T-helper 2 cell treated with Interferon-gamma antibody and Interleukin-4, amounts not matched to agents 5 μg/mL and 100 μg/mL, for 36 hours (primary cell): Measurements from ENCODE around the gene RAP2C.
"Not testable (repeated sequence)": the region's sequence is repeated elsewhere in the genome, so short reads cannot be mapped to it uniquely, and the experiment has no call there.

Source experiments
- DNase-seq: peaks from one replicate; pipeline ENCODE4 v3.0.0; 2021; ENCODE audit warnings: low spot score
- H3K27ac Mint-ChIP-seq: one replicate; pipeline ENCODE4 v1.8.0; 2021; ENCODE audit warnings: mild to moderate bottlenecking, mixed read lengths
- H3K27me3 Mint-ChIP-seq: one replicate; pipeline ENCODE4 v1.8.0; 2021; ENCODE audit warnings: low read depth, mixed read lengths
- H3K36me3 Mint-ChIP-seq: one replicate; pipeline ENCODE4 v1.8.0; 2021; ENCODE audit warnings: low read depth, mixed read lengths
- H3K4me1 Mint-ChIP-seq: one replicate; pipeline ENCODE4 v1.8.0; 2021; ENCODE audit warnings: low read depth, mixed read lengths
- H3K4me3 Mint-ChIP-seq: one replicate; pipeline ENCODE4 v1.8.0; 2022; ENCODE audit warnings: mild to moderate bottlenecking, moderate library complexity, mixed read lengths
- H3K9me3 Mint-ChIP-seq: one replicate; pipeline ENCODE4 v1.8.0; 2021; ENCODE audit warnings: mixed read lengths

The RAP2C gene

GRCh38 chrX:132181364-132181763, 37.9 kb downstream of the RAP2C start:
- Mint-ChIP-seq H3K27me3 (peaks cover 2% of the 10 kb centered on the region), H3K36me3 (no peaks in the 10 kb centered on the region), H3K4me3 (no peak overlapping the region), H3K4me1 (no peaks in the 10 kb centered on the region), H3K9me3 (no peaks in the 10 kb centered on the region), H3K27ac (no peak overlapping the region)
- no peak for DNase-seq

GRCh38 chrX:132180929-132181328, 38.3 kb downstream of the RAP2C start:
- DNase-seq = no peak
- Mint-ChIP-seq H3K27ac (no peak overlapping the region), H3K36me3 (no peaks in the 10 kb centered on the region), H3K4me3 (no peak overlapping the region), H3K27me3 (peaks cover 2% of the 10 kb centered on the region), H3K4me1 (no peaks in the 10 kb centered on the region), H3K9me3 (no peaks in the 10 kb centered on the region)

- Mint-ChIP-seq H3K4me1 (no peaks in the 10 kb centered on the region), H3K27me3 (peaks cover 6% of the 10 kb centered on the region), H3K27ac (no peak overlapping the region), H3K9me3 (no peaks in the 10 kb centered on the region), H3K4me3 (no peak overlapping the region), H3K36me3 (no peaks in the 10 kb centered on the region)
- no peak for DNase-seq
Measured at GRCh38 chrX:132173647-132174046, 45.6 kb downstream of the RAP2C start.

GRCh38 chrX:132171881-132172280, 47.4 kb downstream of the RAP2C start:
- Mint-ChIP-seq H3K27ac (no peak overlapping the region), H3K4me1 (no peaks in the 10 kb centered on the region), H3K27me3 (peaks cover 10% of the 10 kb centered on the region), H3K36me3 (no peaks in the 10 kb centered on the region), H3K9me3 (no peaks in the 10 kb centered on the region), H3K4me3 (no peak overlapping the region)
- no peak for DNase-seq

- Mint-ChIP-seq H3K4me1 (no peaks in the 10 kb centered on the region), H3K36me3 (no peaks in the 10 kb centered on the region), H3K27ac (no peak overlapping the region), H3K9me3 (no peaks in the 10 kb centered on the region), H3K27me3 (peaks cover 11% of the 10 kb centered on the region), H3K4me3 (no peak overlapping the region)
- DNase-seq = no peak
Measured at GRCh38 chrX:132171478-132171877, 47.8 kb downstream of the RAP2C start.

- DNase-seq = no peak
- no peak overlapping the region for H3K27ac Mint-ChIP-seq
- peaks cover 11% of the 10 kb centered on the region for H3K27me3 Mint-ChIP-seq
- no peaks in the 10 kb centered on the region for H3K36me3 Mint-ChIP-seq
- no peak overlapping the region for H3K4me3 Mint-ChIP-seq
- H3K9me3 Mint-ChIP-seq = no peaks in the 10 kb centered on the region
- H3K4me1 Mint-ChIP-seq = no peaks in the 10 kb centered on the region
Measured at GRCh38 chrX:132169554-132169953, 49.7 kb downstream of the RAP2C start.

GRCh38 chrX:132165651-132166050, 53.6 kb downstream of the RAP2C start:
- H3K36me3 Mint-ChIP-seq = no peaks in the 10 kb centered on the region
- H3K4me3 Mint-ChIP-seq = no peak overlapping the region
- H3K4me1 Mint-ChIP-seq = no peaks in the 10 kb centered on the region
- peaks cover 11% of the 10 kb centered on the region for H3K27me3 Mint-ChIP-seq
- H3K9me3 Mint-ChIP-seq = no peaks in the 10 kb centered on the region
- no peak for DNase-seq
- no peak overlapping the region for H3K27ac Mint-ChIP-seq

- Mint-ChIP-seq H3K4me1 (no peaks in the 10 kb centered on the region), H3K27ac (no peak overlapping the region), H3K4me3 (no peak overlapping the region), H3K27me3 (peaks cover 8% of the 10 kb centered on the region), H3K36me3 (no peaks in the 10 kb centered on the region), H3K9me3 (no peaks in the 10 kb centered on the region)
- DNase-seq = no peak
Measured at GRCh38 chrX:132165005-132165404, 54.2 kb downstream of the RAP2C start.

- H3K36me3 Mint-ChIP-seq, DNase-seq, H3K4me3 Mint-ChIP-seq, H3K4me1 Mint-ChIP-seq, H3K27ac Mint-ChIP-seq, H3K9me3 Mint-ChIP-seq, H3K27me3 Mint-ChIP-seq: not testable (repeated sequence)
Measured at GRCh38 chrX:132163094-132163493, 56.2 kb downstream of the RAP2C start.

GRCh38 chrX:132153166-132153565, 66.1 kb downstream of the RAP2C start:
- Mint-ChIP-seq H3K27me3 (peaks cover 2% of the 10 kb centered on the region), H3K4me1 (no peaks in the 10 kb centered on the region), H3K9me3 (no peaks in the 10 kb centered on the region), H3K36me3 (no peaks in the 10 kb centered on the region), H3K4me3 (no peak overlapping the region), H3K27ac (no peak overlapping the region)
- no peak for DNase-seq
